Measurements from ENCODE around the gene ORC5.

ORC5 gene

GRCh38 chr7:104089061-104089460 lies 118.8 kb downstream of the ORC5 start:
- Histone ChIP-seq H3K9ac (ENCODE audit: low read length) (no peak overlapping the region), H3K4me3 (ENCODE audit: low read depth, low read length, poor library complexity, severe bottlenecking) (no peak overlapping the region), H3K36me3 (ENCODE audit: insufficient read depth, low read length) (no peaks in the 10 kb centered on the region), H3K4me2 (ENCODE audit: low read length) (no peak overlapping the region), H3K79me2 (ENCODE audit: insufficient read depth, low read length) (no peaks in the 10 kb centered on the region), H3K9me2 (ENCODE audit: low read depth, low read length) (no peaks in the 10 kb centered on the region), H3K27ac (ENCODE audit: low read depth, low read length, poor library complexity, severe bottlenecking) (no peak overlapping the region), H3K27me3 (ENCODE audit: insufficient read depth, low read length) (no peaks in the 10 kb centered on the region), H4K20me1 (ENCODE audit: insufficient read depth, low read length) (no peaks in the 10 kb centered on the region), H2AFZ (ENCODE audit: low read length) (no peak overlapping the region), H3F3A (ENCODE audit: insufficient read depth, low read length) (0 out of 2 replicates have a peak, but pooled peaks cover 3% of the 10 kb centered on the region), H3K4me1 (ENCODE audit: insufficient read depth, low read length, severe bottlenecking) (no peaks in the 10 kb centered on the region), H3K9me3 (ENCODE audit: low read length) (no peaks in the 10 kb centered on the region)
- no peak for TF ChIP-seq EZH2 (IDR thresholded peaks at IDR 0.05; ENCODE audit: borderline replicate concordance, low read length)
- TF ChIP-seq, protein P1, sequence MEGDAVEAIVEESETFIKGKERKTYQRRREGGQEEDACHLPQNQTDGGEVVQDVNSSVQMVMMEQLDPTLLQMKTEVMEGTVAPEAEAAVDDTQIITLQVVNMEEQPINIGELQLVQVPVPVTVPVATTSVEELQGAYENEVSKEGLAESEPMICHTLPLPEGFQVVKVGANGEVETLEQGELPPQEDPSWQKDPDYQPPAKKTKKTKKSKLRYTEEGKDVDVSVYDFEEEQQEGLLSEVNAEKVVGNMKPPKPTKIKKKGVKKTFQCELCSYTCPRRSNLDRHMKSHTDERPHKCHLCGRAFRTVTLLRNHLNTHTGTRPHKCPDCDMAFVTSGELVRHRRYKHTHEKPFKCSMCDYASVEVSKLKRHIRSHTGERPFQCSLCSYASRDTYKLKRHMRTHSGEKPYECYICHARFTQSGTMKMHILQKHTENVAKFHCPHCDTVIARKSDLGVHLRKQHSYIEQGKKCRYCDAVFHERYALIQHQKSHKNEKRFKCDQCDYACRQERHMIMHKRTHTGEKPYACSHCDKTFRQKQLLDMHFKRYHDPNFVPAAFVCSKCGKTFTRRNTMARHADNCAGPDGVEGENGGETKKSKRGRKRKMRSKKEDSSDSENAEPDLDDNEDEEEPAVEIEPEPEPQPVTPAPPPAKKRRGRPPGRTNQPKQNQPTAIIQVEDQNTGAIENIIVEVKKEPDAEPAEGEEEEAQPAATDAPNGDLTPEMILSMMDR (IDR thresholded peaks at IDR 0.05; ENCODE audit: low read length), result no peak

All from OCI-LY1 (cell line).